Measurements from ENCODE around the gene BMX.

The BMX gene

GRCh38 chrX:15570145-15570544 is 69.5 kb downstream of the BMX start:
- no peak for DNase-seq (ENCODE audit: low read depth)

- DNase-seq (ENCODE audit: low read depth), result no peak
Measured at GRCh38 chrX:15574017-15574416, 73.4 kb downstream of the BMX start.

- DNase-seq (ENCODE audit: low read depth), result no peak
Measured at GRCh38 chrX:15576019-15576418, 75.4 kb downstream of the BMX start.

GRCh38 chrX:15579778-15580747 is 79.5 kb downstream of the BMX start:
- DNase-seq (ENCODE audit: low read depth), result no peak

- DNase-seq (ENCODE audit: low read depth), result no peak
Measured at GRCh38 chrX:15594371-15594770, 93.8 kb downstream of the BMX start.

- no peak for DNase-seq (ENCODE audit: low read depth)
Measured at GRCh38 chrX:15598026-15598425, 97.4 kb downstream of the BMX start.

- no peak for DNase-seq (ENCODE audit: low read depth)
Measured at GRCh38 chrX:15599461-15599860, 98.9 kb downstream of the BMX start.

- no peak for DNase-seq (ENCODE audit: low read depth)
Measured at GRCh38 chrX:15600049-15600448, 99.4 kb downstream of the BMX start.

- DNase-seq (ENCODE audit: low read depth), result no peak
Measured at GRCh38 chrX:15600745-15601144, 100.1 kb downstream of the BMX start, which contains the start of gene ACE2. TSS of gene ACE2 (minus strand) at chrX:15600960. CDS start at chrX:15600911, 49 bp downstream.

GRCh38 chrX:15601932-15602331 is 101.3 kb downstream of the BMX start:
- DNase-seq (ENCODE audit: low read depth), result no peak

GRCh38 chrX:15602761-15603160 is 102.2 kb downstream of the BMX start:
- no peak for DNase-seq (ENCODE audit: low read depth)

GRCh38 chrX:15605226-15605625 is 104.6 kb downstream of the BMX start:
- no peak for DNase-seq (ENCODE audit: low read depth)

Measured in stimulated activated CD8-positive, alpha-beta memory T cell treated with anti-CD3 and anti-CD28 coated beads, Interleukin-12 subunit alpha, Interleukin-12 subunit beta, amount 100 ng/mL, for 4 hours (primary cell).